ENCODE data around the gene NEDD4L. TPM values are rescaled to one million over a fixed set of nuclear protein-coding genes. Genes with fewer than 3 reads are reported as not detected.

Gene NEDD4L
- total RNA-seq, 1 experiment from 2014 or later, result 57.4 TPM

DNA sequence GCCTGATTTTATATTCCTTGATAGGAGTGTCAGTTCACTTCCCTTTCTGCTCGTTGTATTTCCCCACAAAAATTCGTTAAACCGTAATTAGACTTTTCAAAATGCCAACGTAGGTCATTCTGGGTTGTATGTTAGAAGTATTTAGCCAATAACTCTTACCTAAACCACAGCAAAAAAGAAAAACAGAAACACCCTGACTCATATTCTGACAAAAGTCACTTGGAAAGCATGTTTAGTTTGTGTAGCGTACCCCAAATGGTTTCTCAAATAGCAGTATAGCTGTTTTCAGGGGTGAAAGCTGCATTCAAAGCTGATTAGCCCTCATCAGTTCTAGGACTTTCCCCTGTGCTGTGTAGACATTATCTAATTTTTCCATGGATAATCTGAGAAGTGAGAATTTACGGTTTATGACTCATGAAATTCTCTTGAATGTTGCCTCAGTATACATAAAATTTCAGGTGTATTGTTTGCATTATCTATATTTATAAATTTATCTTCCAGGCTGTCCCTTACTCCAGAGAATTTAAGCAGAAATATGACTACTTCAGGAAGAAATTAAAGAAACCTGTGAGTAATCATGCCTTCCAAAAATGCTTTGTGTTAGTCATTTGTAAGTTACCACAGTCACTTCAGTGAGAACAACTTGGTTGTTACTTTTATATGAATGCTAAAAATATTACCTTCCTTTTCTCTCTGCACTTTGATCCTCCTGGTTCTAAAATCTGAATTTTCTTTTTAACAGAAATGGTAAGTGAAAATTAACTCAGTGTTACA is 319.9 kb downstream of the NEDD4L start:
- no peak overlapping the region for H2AFZ ChIP-seq
- intact Hi-C loops (cut with micrococcal nuclease; ENCODE audit: unreplicated experiment), result no loop called here
- TF ChIP-seq, protein P1, sequence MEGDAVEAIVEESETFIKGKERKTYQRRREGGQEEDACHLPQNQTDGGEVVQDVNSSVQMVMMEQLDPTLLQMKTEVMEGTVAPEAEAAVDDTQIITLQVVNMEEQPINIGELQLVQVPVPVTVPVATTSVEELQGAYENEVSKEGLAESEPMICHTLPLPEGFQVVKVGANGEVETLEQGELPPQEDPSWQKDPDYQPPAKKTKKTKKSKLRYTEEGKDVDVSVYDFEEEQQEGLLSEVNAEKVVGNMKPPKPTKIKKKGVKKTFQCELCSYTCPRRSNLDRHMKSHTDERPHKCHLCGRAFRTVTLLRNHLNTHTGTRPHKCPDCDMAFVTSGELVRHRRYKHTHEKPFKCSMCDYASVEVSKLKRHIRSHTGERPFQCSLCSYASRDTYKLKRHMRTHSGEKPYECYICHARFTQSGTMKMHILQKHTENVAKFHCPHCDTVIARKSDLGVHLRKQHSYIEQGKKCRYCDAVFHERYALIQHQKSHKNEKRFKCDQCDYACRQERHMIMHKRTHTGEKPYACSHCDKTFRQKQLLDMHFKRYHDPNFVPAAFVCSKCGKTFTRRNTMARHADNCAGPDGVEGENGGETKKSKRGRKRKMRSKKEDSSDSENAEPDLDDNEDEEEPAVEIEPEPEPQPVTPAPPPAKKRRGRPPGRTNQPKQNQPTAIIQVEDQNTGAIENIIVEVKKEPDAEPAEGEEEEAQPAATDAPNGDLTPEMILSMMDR (conservative IDR thresholded peaks at IDR 0.05), result no peak
- no peak for TF ChIP-seq EZH2 (IDR thresholded peaks at IDR 0.05; ENCODE audit: low read depth)
- ChIA-PET POLR2A (ENCODE audit: unreplicated experiment) (no interaction called here), CTCF (no interaction called here)
- peak overlapping the region; percentile 43 for H3K27ac ChIP-seq
- H3K79me2 ChIP-seq (ENCODE audit: low read depth), result no peaks in the 10 kb centered on the region
- H3K27me3 ChIP-seq (ENCODE audit: insufficient read depth, low read depth), result no peaks in the 10 kb centered on the region
- H3K9me3 ChIP-seq (ENCODE audit: insufficient read depth, low read depth), result no peaks in the 10 kb centered on the region
- BruUV-seq (replicated peaks), result no TSS peak
- peaks cover 16% of the 10 kb centered on the region for H3K36me3 ChIP-seq (ENCODE audit: low read depth)
- DNase-seq, result no peak
- no peaks in the 10 kb centered on the region for H3K9me2 ChIP-seq (ENCODE audit: insufficient read depth)
- no peaks in the 10 kb centered on the region for H4K20me1 ChIP-seq (ENCODE audit: insufficient read depth)
- H3F3A ChIP-seq (ENCODE audit: insufficient read depth, low read depth), result peaks cover 13% of the 10 kb centered on the region; the same call in 1 of the 2 replicates
- no peak overlapping the region for H3K4me3 ChIP-seq
- no peak overlapping the region for H3K4me2 ChIP-seq
- no peaks in the 10 kb centered on the region for H3K4me1 ChIP-seq (replicated peaks; ENCODE audit: insufficient read depth)

DNA sequence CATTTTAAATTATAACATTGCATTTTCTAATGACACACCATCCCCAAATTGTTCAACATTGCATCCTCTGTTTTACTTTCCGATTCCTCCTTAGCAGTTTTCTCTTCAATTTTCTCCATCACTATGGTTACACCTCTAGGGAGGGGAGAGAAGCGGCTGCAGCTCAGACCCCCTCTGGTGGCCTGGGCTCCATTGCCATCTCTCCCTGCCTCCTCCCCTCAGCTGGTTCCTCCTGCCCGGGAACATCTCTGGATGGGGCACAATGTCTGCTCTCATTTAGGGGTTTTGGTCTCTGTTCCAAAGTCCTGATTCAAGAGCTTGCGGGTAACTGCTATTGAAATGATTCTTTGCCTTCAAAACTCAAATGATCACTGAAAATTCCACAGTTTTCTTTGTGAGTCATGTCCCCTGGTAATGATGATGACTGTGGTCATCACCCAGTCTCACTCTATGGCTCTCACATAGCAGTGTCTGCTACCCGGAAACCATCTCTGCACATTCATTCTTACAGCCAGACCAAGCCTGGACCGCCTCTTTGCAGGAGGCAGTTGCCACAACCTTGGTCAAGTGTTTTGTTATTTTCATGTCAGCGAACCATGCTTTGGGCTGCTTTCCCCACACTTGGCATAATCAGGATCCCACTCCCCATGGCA is 321.0 kb downstream of the NEDD4L start:
- no peak for DNase-seq
- no peaks in the 10 kb centered on the region for H3K27me3 ChIP-seq (ENCODE audit: insufficient read depth, low read depth)
- TF ChIP-seq EZH2 (IDR thresholded peaks at IDR 0.05; ENCODE audit: low read depth), result no peak
- TF ChIP-seq, protein P1 (conservative IDR thresholded peaks at IDR 0.05), result no peak
- no peak overlapping the region for H3K27ac ChIP-seq
- H3K9me2 ChIP-seq (ENCODE audit: insufficient read depth), result no peaks in the 10 kb centered on the region
- H3K4me1 ChIP-seq (replicated peaks; ENCODE audit: insufficient read depth), result no peaks in the 10 kb centered on the region
- H3K9me3 ChIP-seq (ENCODE audit: insufficient read depth, low read depth), result no peaks in the 10 kb centered on the region
- CTCF ChIA-PET, result interaction anchor here (0.6 kb wide), 1 partner anchor 1550 kb away, joined by 8 read pairs; no protein-coding TSS in a partner anchor
- H2AFZ ChIP-seq, result no peak overlapping the region
- BruUV-seq (replicated peaks), result no TSS peak
- H3K4me2 ChIP-seq, result no peak overlapping the region
- no peak overlapping the region for H3K4me3 ChIP-seq
- H3K79me2 ChIP-seq (ENCODE audit: low read depth), result no peaks in the 10 kb centered on the region
- H3F3A ChIP-seq (ENCODE audit: insufficient read depth, low read depth), result peaks cover 13% of the 10 kb centered on the region; the same call in 1 of the 2 replicates
- H4K20me1 ChIP-seq (ENCODE audit: insufficient read depth), result no peaks in the 10 kb centered on the region
- intact Hi-C loops (cut with micrococcal nuclease; ENCODE audit: unreplicated experiment), result no loop called here
- POLR2A ChIA-PET (ENCODE audit: unreplicated experiment), result no interaction called here
- H3K36me3 ChIP-seq (ENCODE audit: low read depth), result peaks cover 19% of the 10 kb centered on the region

- no peak overlapping the region for H3K4me2 ChIP-seq
- H3K27me3 ChIP-seq (ENCODE audit: insufficient read depth, low read depth), result no peaks in the 10 kb centered on the region
- H3K9me2 ChIP-seq (ENCODE audit: insufficient read depth), result no peaks in the 10 kb centered on the region
- intact Hi-C loops (cut with micrococcal nuclease; ENCODE audit: unreplicated experiment), result no loop called here
- ChIA-PET POLR2A (ENCODE audit: unreplicated experiment) (no interaction called here), CTCF (no interaction called here)
- peaks cover 13% of the 10 kb centered on the region; the same call in 1 of the 2 replicates for H3F3A ChIP-seq (ENCODE audit: insufficient read depth, low read depth)
- H2AFZ ChIP-seq, result no peak overlapping the region
- TF ChIP-seq, protein P1 (conservative IDR thresholded peaks at IDR 0.05), result no peak
- TF ChIP-seq EZH2 (IDR thresholded peaks at IDR 0.05; ENCODE audit: low read depth), result no peak
- no peaks in the 10 kb centered on the region for H4K20me1 ChIP-seq (ENCODE audit: insufficient read depth)
- no peaks in the 10 kb centered on the region for H3K9me3 ChIP-seq (ENCODE audit: insufficient read depth, low read depth)
- H3K4me1 ChIP-seq (replicated peaks; ENCODE audit: insufficient read depth), result no peaks in the 10 kb centered on the region
- peaks cover 28% of the 10 kb centered on the region; the same call in 1 of the 2 replicates for H3K36me3 ChIP-seq (ENCODE audit: low read depth)
- no TSS peak for BruUV-seq (replicated peaks)
- H3K79me2 ChIP-seq (ENCODE audit: low read depth), result no peaks in the 10 kb centered on the region
- no peak overlapping the region for H3K27ac ChIP-seq
- no peak overlapping the region for H3K4me3 ChIP-seq
- DNase-seq, result no peak
These were observed 323.6 kb downstream of the NEDD4L start for GRCh38 chr18:58367425-58368140.

Data from PC-9 (cell line).